K562 (cell line): ENCODE measurements around the gene PIANP. TPM values are rescaled to one million over a fixed set of nuclear protein-coding genes. Genes with fewer than 3 reads are reported as not detected.

Experiments used
- CREB1 ChIP-seq, 2 experiments: sonication (generic) in 1 of 2; formaldehyde crosslinking in 1 of 2; IDR thresholded peaks; 2 replicates each; pipeline versions ENCODE4 v1.6.1 to v1.8.0; 2012 to 2022; ENCODE audit warnings: inconsistent platforms in 1 of 2, mild to moderate bottlenecking in 1 of 2, missing genetic modification reagents in 1 of 2, moderate library complexity in 1 of 2
- EGR1 ChIP-seq: fragments of 450-650 bp; conservative IDR thresholded peaks from 2 replicates; pipeline ENCODE4 v1.6.1; 2017; ENCODE audit warnings: mild to moderate bottlenecking
- FOXJ3 ChIP-seq: sonication (generic); formaldehyde crosslinking; IDR thresholded peaks from 2 replicates; pipeline ENCODE4 v1.4.0; 2020; ENCODE audit warnings: mild to moderate bottlenecking, missing genetic modification reagents
- FOXM1 ChIP-seq, 2 experiments: fragments of 450-650 bp in 1 of 2; sonication (generic) in 1 of 2; formaldehyde crosslinking in 1 of 2; IDR thresholded peaks; 2 replicates each; pipeline versions ENCODE4 v1.6.1 to v1.9.0; 2017 to 2022; ENCODE audit warnings: low read depth in 2 of 2, mild to moderate bottlenecking in 2 of 2, missing genetic modification reagents in 1 of 2, moderate library complexity in 1 of 2
- GATAD2B ChIP-seq: fragments of 450-650 bp; IDR thresholded peaks from 2 replicates; pipeline ENCODE4 v1.6.1; 2017; ENCODE audit warnings: mild to moderate bottlenecking, borderline replicate concordance
- HNRNPL ChIP-seq: fragments of 200-400 bp; formaldehyde crosslinking; IDR thresholded peaks from 2 replicates; pipeline ENCODE4 v1.6.1; 2017; ENCODE audit warnings: low read depth, mild to moderate bottlenecking, low read length
- KLF10 ChIP-seq: fragments of 250-450 bp; sonication (Bioruptor Pico); IDR thresholded peaks from 2 replicates; pipeline ENCODE4 v1.6.1; 2021; ENCODE audit warnings: matching md5 sums
- KLF13 ChIP-seq: fragments of 450-650 bp; IDR thresholded peaks from 2 replicates; pipeline ENCODE4 v1.6.1; 2016; ENCODE audit warnings: missing genetic modification characterization, low read depth, mild to moderate bottlenecking, missing compliant biosample characterization, moderate library complexity, borderline replicate concordance
- NCOA1 ChIP-seq: fragments of 450-650 bp; IDR thresholded peaks from 2 replicates; pipeline ENCODE4 v1.6.1; 2016; ENCODE audit warnings: low read depth
- NCOR1 ChIP-seq: fragments of 450-650 bp; IDR thresholded peaks from 2 replicates; pipeline ENCODE4 v1.6.1; 2016; ENCODE audit warnings: mild to moderate bottlenecking, moderate library complexity
- NEUROD1 ChIP-seq: fragments of 150-350 bp; IDR thresholded peaks from 2 replicates; pipeline ENCODE4 v1.6.1; 2014; ENCODE audit warnings: borderline replicate concordance, low read length, low read depth; ENCODE audit not compliant: partially characterized antibody
- NR0B1 ChIP-seq: fragments of 450-650 bp; IDR thresholded peaks from one replicate; pipeline ENCODE4 v1.6.1; 2018; ENCODE audit warnings: mild to moderate bottlenecking, moderate library complexity; ENCODE audit not compliant: partially characterized antibody
- POU5F1 ChIP-seq: fragments of 150-350 bp; IDR thresholded peaks from 2 replicates; pipeline ENCODE4 v1.6.1; 2014; ENCODE audit warnings: borderline replicate concordance, low read length, low read depth, mild to moderate bottlenecking; ENCODE audit not compliant: partially characterized antibody
- TAL1 ChIP-seq: fragments of 450-650 bp; IDR thresholded peaks from 2 replicates; pipeline ENCODE4 v1.6.1; 2016; ENCODE audit warnings: mild to moderate bottlenecking
- ZNF589 ChIP-seq: fragments of 200-800 bp; sonication (Bioruptor generic); IDR thresholded peaks from 2 replicates; pipeline ENCODE4 v1.6.1; 2016; ENCODE audit warnings: low read depth, missing genetic modification characterization, missing compliant biosample characterization
- ZSCAN29 ChIP-seq: fragments of 450-650 bp; IDR thresholded peaks from 2 replicates; pipeline ENCODE4 v1.6.1; 2017
- polyA plus RNA-seq, 8 experiments: library from polyadenylated mRNA; depleted of rRNA in 4 of 8; stranded (reverse) in 5 of 8; unstranded in 3 of 8; fragments of >200 nt; fragmentation: Nextera tagmentation in 2 of 8; fragmentation: Illumina TruSeq in 1 of 8; extraction: Ambion mirVana in 2 of 8; extraction: Trizol in 1 of 8; gene quantifications; 2 replicates each; pipeline versions ENCODE4 v1.2.1 to v1.2.3, GENCODE V29; 2011 to 2014; ENCODE audit warnings: inconsistent platforms in 1 of 8, missing spikeins in 1 of 8
- total RNA-seq, 7 experiments: library from RNA; depleted of rRNA in 6 of 7; stranded (reverse); fragments of >200 nt in 6 of 7; fragmentation: Illumina TruSeq in 2 of 7; extraction: Trizol in 2 of 7; gene quantifications; 2 replicates each; pipeline versions ENCODE4 v1.2.1 to v1.2.3, GENCODE V29; 2011 to 2021; ENCODE audit warnings: low replicate concordance in 1 of 7
- TF ChIP-seq, protein P1 (sequence below), 2 experiments: fragments of 450-650 bp; conservative IDR thresholded peaks; 2 replicates each; pipeline ENCODE4 v1.6.1; 2017; ENCODE audit warnings: mild to moderate bottlenecking in 2 of 2, moderate library complexity in 2 of 2
- TF ChIP-seq, protein P2 (sequence below): fragments of 450-650 bp; IDR thresholded peaks from 2 replicates; pipeline ENCODE4 v1.6.1; 2016; ENCODE audit warnings: mild to moderate bottlenecking
- TF ChIP-seq, protein P3 (sequence below): fragments of 450-650 bp; IDR thresholded peaks from 2 replicates; pipeline ENCODE4 v1.6.1; 2016; ENCODE audit warnings: missing biosample characterization, missing genetic modification characterization

Gene PIANP
- total and polyA plus RNA-seq, 9 of the 15 experiments (the other 6 are each of a cell fraction or from before 2014, with no cell fraction given) = 0.07 TPM; not detected in 8

DNA sequence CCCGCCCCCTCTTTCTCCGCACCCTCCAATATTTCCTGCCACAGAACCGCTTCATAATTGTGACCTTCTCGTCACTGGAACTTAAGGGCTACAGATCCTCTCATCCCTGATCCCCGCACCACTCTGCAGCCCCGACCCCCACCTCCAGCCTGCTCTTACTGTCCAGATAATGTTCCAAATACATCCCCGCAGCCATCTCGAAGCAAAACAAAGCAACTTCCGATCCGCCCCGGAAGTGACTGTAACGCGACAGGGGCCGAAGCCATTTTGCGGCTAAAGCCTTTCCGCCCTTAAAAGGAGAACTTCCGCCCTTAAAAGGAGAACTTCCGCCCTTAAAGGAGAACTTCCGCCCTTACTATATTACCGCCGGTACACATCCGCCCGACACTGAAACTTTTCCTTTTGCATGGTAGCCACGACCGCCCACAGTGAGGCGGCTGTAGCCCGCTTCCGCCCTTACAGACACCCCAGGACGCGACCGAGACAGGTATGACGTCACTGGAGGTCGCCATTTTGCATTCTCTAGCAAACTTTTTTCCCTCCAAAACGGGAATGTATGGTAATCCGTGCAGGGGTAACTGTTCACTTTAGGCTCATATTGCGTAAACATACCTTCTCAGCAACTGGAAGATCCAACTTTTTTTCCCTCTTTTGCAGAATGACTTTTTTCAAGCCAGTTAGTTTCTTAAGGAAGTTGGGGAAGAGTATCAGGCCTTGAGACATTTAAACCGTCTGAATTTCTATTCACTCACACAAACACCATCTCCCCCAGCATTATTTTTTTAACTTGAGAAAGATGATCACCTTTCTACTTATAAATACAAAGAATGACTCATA is 37.5 kb downstream of the PIANP start, which contains the start of gene ING4 (continued):
- TF ChIP-seq TAL1 = no peak
- peak; percentile 77; the same call in 1 of the 2 replicates for TF ChIP-seq KLF13 (tag)
- peak; percentile 76; the same call in 1 of the 2 replicates for TF ChIP-seq NCOA1
- TF ChIP-seq POU5F1 = peak; percentile 88
- peak; percentile 46 for TF ChIP-seq NEUROD1
- TF ChIP-seq FOXJ3 (CRISPR knock-in tag) = no peak
- no peak for TF ChIP-seq ZNF589
- TF ChIP-seq EGR1 = peak; percentile 40
- peak; percentile 99 for TF ChIP-seq CREB1 (IDR thresholded peaks at IDR 0.05)
- peak; percentile 98 for TF ChIP-seq CREB1 (CRISPR knock-in tag; IDR thresholded peaks at IDR 0.05)
- 0 out of 2 replicates have a peak, but pooled peaks have one; percentile 9 for TF ChIP-seq FOXM1 (IDR thresholded peaks at IDR 0.05; ENCODE audit: low read depth)
- TF ChIP-seq FOXM1 (CRISPR knock-in tag; IDR thresholded peaks at IDR 0.05; ENCODE audit: low read depth) = no peak
- TF ChIP-seq, protein P1, sequence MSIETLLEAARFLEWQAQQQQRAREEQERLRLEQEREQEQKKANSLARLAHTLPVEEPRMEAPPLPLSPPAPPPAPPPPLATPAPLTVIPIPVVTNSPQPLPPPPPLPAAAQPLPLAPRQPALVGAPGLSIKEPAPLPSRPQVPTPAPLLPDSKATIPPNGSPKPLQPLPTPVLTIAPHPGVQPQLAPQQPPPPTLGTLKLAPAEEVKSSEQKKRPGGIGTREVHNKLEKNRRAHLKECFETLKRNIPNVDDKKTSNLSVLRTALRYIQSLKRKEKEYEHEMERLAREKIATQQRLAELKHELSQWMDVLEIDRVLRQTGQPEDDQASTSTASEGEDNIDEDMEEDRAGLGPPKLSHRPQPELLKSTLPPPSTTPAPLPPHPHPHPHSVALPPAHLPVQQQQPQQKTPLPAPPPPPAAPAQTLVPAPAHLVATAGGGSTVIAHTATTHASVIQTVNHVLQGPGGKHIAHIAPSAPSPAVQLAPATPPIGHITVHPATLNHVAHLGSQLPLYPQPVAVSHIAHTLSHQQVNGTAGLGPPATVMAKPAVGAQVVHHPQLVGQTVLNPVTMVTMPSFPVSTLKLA (conservative IDR thresholded peaks at IDR 0.05) = peak; percentile 78 to 91
- TF ChIP-seq, protein P2, sequence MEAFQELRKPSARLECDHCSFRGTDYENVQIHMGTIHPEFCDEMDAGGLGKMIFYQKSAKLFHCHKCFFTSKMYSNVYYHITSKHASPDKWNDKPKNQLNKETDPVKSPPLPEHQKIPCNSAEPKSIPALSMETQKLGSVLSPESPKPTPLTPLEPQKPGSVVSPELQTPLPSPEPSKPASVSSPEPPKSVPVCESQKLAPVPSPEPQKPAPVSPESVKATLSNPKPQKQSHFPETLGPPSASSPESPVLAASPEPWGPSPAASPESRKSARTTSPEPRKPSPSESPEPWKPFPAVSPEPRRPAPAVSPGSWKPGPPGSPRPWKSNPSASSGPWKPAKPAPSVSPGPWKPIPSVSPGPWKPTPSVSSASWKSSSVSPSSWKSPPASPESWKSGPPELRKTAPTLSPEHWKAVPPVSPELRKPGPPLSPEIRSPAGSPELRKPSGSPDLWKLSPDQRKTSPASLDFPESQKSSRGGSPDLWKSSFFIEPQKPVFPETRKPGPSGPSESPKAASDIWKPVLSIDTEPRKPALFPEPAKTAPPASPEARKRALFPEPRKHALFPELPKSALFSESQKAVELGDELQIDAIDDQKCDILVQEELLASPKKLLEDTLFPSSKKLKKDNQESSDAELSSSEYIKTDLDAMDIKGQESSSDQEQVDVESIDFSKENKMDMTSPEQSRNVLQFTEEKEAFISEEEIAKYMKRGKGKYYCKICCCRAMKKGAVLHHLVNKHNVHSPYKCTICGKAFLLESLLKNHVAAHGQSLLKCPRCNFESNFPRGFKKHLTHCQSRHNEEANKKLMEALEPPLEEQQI = no peak; the same call in none of the 2 replicates
- TF ChIP-seq NCOR1 = no peak
- no peak; the same call in none of the 2 replicates for TF ChIP-seq ZSCAN29
- no peak for TF ChIP-seq KLF10 (CRISPR knock-in tag)
- no peak for TF ChIP-seq NR0B1
- TF ChIP-seq, protein P3, sequence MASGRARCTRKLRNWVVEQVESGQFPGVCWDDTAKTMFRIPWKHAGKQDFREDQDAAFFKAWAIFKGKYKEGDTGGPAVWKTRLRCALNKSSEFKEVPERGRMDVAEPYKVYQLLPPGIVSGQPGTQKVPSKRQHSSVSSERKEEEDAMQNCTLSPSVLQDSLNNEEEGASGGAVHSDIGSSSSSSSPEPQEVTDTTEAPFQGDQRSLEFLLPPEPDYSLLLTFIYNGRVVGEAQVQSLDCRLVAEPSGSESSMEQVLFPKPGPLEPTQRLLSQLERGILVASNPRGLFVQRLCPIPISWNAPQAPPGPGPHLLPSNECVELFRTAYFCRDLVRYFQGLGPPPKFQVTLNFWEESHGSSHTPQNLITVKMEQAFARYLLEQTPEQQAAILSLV (tag) = peak; percentile 62; the same call in 1 of the 2 replicates
- peak; percentile 92 for TF ChIP-seq GATAD2B
- no peak for TF ChIP-seq HNRNPL
